ENCODE data around the gene GUCD1.
A peak's percentile ranks its signal among the peaks of the same experiment; 100 is the strongest.
"Not testable (repeated sequence)": the region's sequence is repeated elsewhere in the genome, so short reads cannot be mapped to it uniquely, and the experiment has no call there.

Gene GUCD1

GRCh38 chr22:24567668-24568067 lies 12.7 kb upstream of the GUCD1 start:
- no peak for DNase-seq

GRCh38 chr22:24566899-24567511 lies 12.1 kb upstream of the GUCD1 start:
- no peak for DNase-seq

- no peak for DNase-seq
Observed at GRCh38 chr22:24565077-24565476, 10.1 kb upstream of the GUCD1 start.

GRCh38 chr22:24564376-24565058 lies 9.6 kb upstream of the GUCD1 start:
- no peak for DNase-seq

GRCh38 chr22:24563246-24563645 lies 8.3 kb upstream of the GUCD1 start:
- no peak for DNase-seq

GRCh38 chr22:24559471-24559870 lies 4.5 kb upstream of the GUCD1 start:
- DNase-seq = no peak

- peak; percentile 99 for DNase-seq
Observed at GRCh38 chr22:24555165-24556039, 464 bp upstream of the GUCD1 start, which contains the start of gene SNRPD3. TSS of gene SNRPD3 (plus strand) at chr22:24555999. CDS start at chr22:24557675, 1,676 bp downstream.

- no peak for DNase-seq
Observed at GRCh38 chr22:24553597-24554312, 1.2 kb downstream of the GUCD1 start.

- not testable (repeated sequence) for DNase-seq
Observed at GRCh38 chr22:24552503-24553286, 2.2 kb downstream of the GUCD1 start.

GRCh38 chr22:24550902-24551435 lies 4.0 kb downstream of the GUCD1 start:
- DNase-seq = no peak

GRCh38 chr22:24550028-24550901 lies 4.7 kb downstream of the GUCD1 start:
- DNase-seq = no peak

- no peak for DNase-seq
Observed at GRCh38 chr22:24548812-24549211, 6.1 kb downstream of the GUCD1 start.

GRCh38 chr22:24543679-24544243 lies 11.2 kb downstream of the GUCD1 start:
- DNase-seq = no peak

GRCh38 chr22:24543185-24543601 lies 11.7 kb downstream of the GUCD1 start:
- no peak for DNase-seq

GRCh38 chr22:24542641-24543040 lies 12.3 kb downstream of the GUCD1 start:
- no peak for DNase-seq

GRCh38 chr22:24541681-24542515 lies 13.0 kb downstream of the GUCD1 start:
- no peak for DNase-seq

GRCh38 chr22:24540470-24540869 lies 14.5 kb downstream of the GUCD1 start:
- DNase-seq = no peak

GRCh38 chr22:24536089-24536488 lies 18.8 kb downstream of the GUCD1 start:
- no peak for DNase-seq

GRCh38 chr22:24535348-24535747 lies 19.6 kb downstream of the GUCD1 start:
- no peak for DNase-seq
